ENCODE results near the gene RAB17.

- TF ChIP-seq, protein P1, sequence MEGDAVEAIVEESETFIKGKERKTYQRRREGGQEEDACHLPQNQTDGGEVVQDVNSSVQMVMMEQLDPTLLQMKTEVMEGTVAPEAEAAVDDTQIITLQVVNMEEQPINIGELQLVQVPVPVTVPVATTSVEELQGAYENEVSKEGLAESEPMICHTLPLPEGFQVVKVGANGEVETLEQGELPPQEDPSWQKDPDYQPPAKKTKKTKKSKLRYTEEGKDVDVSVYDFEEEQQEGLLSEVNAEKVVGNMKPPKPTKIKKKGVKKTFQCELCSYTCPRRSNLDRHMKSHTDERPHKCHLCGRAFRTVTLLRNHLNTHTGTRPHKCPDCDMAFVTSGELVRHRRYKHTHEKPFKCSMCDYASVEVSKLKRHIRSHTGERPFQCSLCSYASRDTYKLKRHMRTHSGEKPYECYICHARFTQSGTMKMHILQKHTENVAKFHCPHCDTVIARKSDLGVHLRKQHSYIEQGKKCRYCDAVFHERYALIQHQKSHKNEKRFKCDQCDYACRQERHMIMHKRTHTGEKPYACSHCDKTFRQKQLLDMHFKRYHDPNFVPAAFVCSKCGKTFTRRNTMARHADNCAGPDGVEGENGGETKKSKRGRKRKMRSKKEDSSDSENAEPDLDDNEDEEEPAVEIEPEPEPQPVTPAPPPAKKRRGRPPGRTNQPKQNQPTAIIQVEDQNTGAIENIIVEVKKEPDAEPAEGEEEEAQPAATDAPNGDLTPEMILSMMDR (IDR thresholded peaks at IDR 0.05; ENCODE audit: poor library complexity) = no peak
- TF ChIP-seq EZH2 (IDR thresholded peaks at IDR 0.05; ENCODE audit: borderline replicate concordance) = no peak
Observed at GRCh38 chr2:237553948-237554347, 36.6 kb downstream of the RAB17 start.

All from hepatocyte (in vitro differentiated cells).